IPS-15b (cell line): Measurements from ENCODE around the gene OR5C1.
"Not testable (repeated sequence)": the region's sequence is repeated elsewhere in the genome, so short reads cannot be mapped to it uniquely, and the experiment has no call there.

Experiments used
- H3K27me3 ChIP-seq: one replicate; pipeline ENCODE4 v1.6.1; 2013; ENCODE audit warnings: low read length; ENCODE audit not compliant: control insufficient read depth, insufficient read depth
- H3K36me3 ChIP-seq: one replicate; pipeline ENCODE4 v1.6.1; 2013; ENCODE audit warnings: low read length; ENCODE audit not compliant: control insufficient read depth, insufficient read depth
- H3K4me1 ChIP-seq: one replicate; pipeline ENCODE4 v1.6.1; 2013; ENCODE audit warnings: mild to moderate bottlenecking, low read length; ENCODE audit not compliant: control insufficient read depth, insufficient read depth
- H3K4me3 ChIP-seq: one replicate; pipeline ENCODE4 v1.5.1; 2013; ENCODE audit warnings: low read depth, low read length
- H3K9ac ChIP-seq: one replicate; pipeline ENCODE4 v1.6.1; 2013; ENCODE audit warnings: low read depth, mild to moderate bottlenecking, low read length
- H3K9me3 ChIP-seq: one replicate; pipeline ENCODE4 v1.6.1; 2013; ENCODE audit warnings: mild to moderate bottlenecking, low read length; ENCODE audit not compliant: control insufficient read depth, insufficient read depth

The OR5C1 gene

GRCh38 chr9:122837266-122837850 lies 48.6 kb downstream of the OR5C1 start:
- Histone ChIP-seq H3K27me3 (no peaks in the 10 kb centered on the region), H3K9ac (no peak overlapping the region), H3K4me1 (no peaks in the 10 kb centered on the region), H3K9me3 (no peaks in the 10 kb centered on the region), H3K36me3 (no peaks in the 10 kb centered on the region), H3K4me3 (no peak overlapping the region)

GRCh38 chr9:122838441-122838840 lies 49.7 kb downstream of the OR5C1 start:
- H3K9ac ChIP-seq, H3K4me1 ChIP-seq, H3K4me3 ChIP-seq, H3K27me3 ChIP-seq, H3K9me3 ChIP-seq, H3K36me3 ChIP-seq: not testable (repeated sequence)
